ENCODE measurements around the gene EEF1B2. TPM values are rescaled to one million over a fixed set of nuclear protein-coding genes. Genes with fewer than 3 reads are reported as not detected.
"Not testable (repeated sequence)": the region's sequence is repeated elsewhere in the genome, so short reads cannot be mapped to it uniquely, and the experiment has no call there.

EEF1B2 gene
- total RNA-seq, 1 experiment from 2014 or later: 611 TPM

- TF ChIP-seq AR (CRISPR knock-in tag; IDR thresholded peaks at IDR 0.05): no peak
- no peak for TF ChIP-seq ZNF232 (CRISPR knock-in tag; IDR thresholded peaks at IDR 0.05)
- TF ChIP-seq CREB1 (CRISPR knock-in tag; IDR thresholded peaks at IDR 0.05): no peak
Measured at GRCh38 chr2:206202446-206202845, 42.8 kb downstream of the EEF1B2 start (continued).

GRCh38 chr2:206203331-206203730 is 43.6 kb downstream of the EEF1B2 start:
- H3K9me3 Mint-ChIP-seq: peaks cover 3% of the 10 kb centered on the region; the same call in 1 of the 2 replicates
- TF ChIP-seq SMAD3 (CRISPR knock-in tag; IDR thresholded peaks at IDR 0.05; ENCODE audit: borderline replicate concordance): no peak
- TF ChIP-seq ZNF121 (CRISPR knock-in tag; IDR thresholded peaks at IDR 0.05): no peak
- TF ChIP-seq ZNF425 (CRISPR knock-in tag; conservative IDR thresholded peaks at IDR 0.05): no peak
- no peak for TF ChIP-seq USF2 (CRISPR knock-in tag; IDR thresholded peaks at IDR 0.05)
- TF ChIP-seq JUN (CRISPR knock-in tag; IDR thresholded peaks at IDR 0.05): no peak
- no peak for TF ChIP-seq SP1 (CRISPR knock-in tag; conservative IDR thresholded peaks at IDR 0.05)
- TF ChIP-seq ZNF219 (CRISPR knock-in tag; IDR thresholded peaks at IDR 0.05; ENCODE audit: borderline replicate concordance): no peak
- no peak for TF ChIP-seq ZMAT4 (CRISPR knock-in tag; IDR thresholded peaks at IDR 0.05)
- no peak for TF ChIP-seq MXD4 (CRISPR knock-in tag; IDR thresholded peaks at IDR 0.05; ENCODE audit: borderline replicate concordance)
- no peak for DNase-seq (ENCODE audit: low spot score)
- no peaks in the 10 kb centered on the region for H3K36me3 Mint-ChIP-seq
- no peak overlapping the region for H3K27ac Mint-ChIP-seq
- peaks cover 16% of the 10 kb centered on the region for H3K4me1 Mint-ChIP-seq
- no peaks in the 10 kb centered on the region for H3K27me3 Mint-ChIP-seq (ENCODE audit: low read depth)
- CTCF ChIA-PET: interaction anchor here (1.0 to 1.5 kb wide), 2 partner anchors 9 to 26 kb away, joined by 3 to 8 read pairs; no protein-coding TSS in a partner anchor
- ATAC-seq: no peak
- no peak overlapping the region for H3K4me3 Mint-ChIP-seq
- POLR2A ChIA-PET: no interaction called here

- no peak for DNase-seq (ENCODE audit: low spot score)
- TF ChIP-seq USF1 (CRISPR knock-in tag; IDR thresholded peaks at IDR 0.05): no peak
- ChIA-PET POLR2A (no interaction called here), CTCF (interaction anchor here (1.0 kb wide), 1 partner anchor 10 kb away, joined by 3 read pairs; no protein-coding TSS in a partner anchor)
- peaks cover 3% of the 10 kb centered on the region; the same call in 1 of the 2 replicates for H3K9me3 Mint-ChIP-seq
- no peak for ATAC-seq
- H3K4me3 Mint-ChIP-seq: no peak overlapping the region
- no peaks in the 10 kb centered on the region for H3K27me3 Mint-ChIP-seq (ENCODE audit: low read depth)
- H3K36me3 Mint-ChIP-seq: no peaks in the 10 kb centered on the region
- H3K4me1 Mint-ChIP-seq: peaks cover 16% of the 10 kb centered on the region
- H3K27ac Mint-ChIP-seq: no peak overlapping the region
Measured at GRCh38 chr2:206204710-206205109, 45.0 kb downstream of the EEF1B2 start.

- peaks cover 20% of the 10 kb centered on the region for H3K4me1 Mint-ChIP-seq
- H3K4me3 Mint-ChIP-seq; H3K27ac Mint-ChIP-seq; ATAC-seq; H3K9me3 Mint-ChIP-seq; POLR2A ChIA-PET; H3K27me3 Mint-ChIP-seq (ENCODE audit: low read depth); DNase-seq (ENCODE audit: low spot score); CTCF ChIA-PET; H3K36me3 Mint-ChIP-seq: not testable (repeated sequence)
Measured at GRCh38 chr2:206207316-206207715, 47.6 kb downstream of the EEF1B2 start.

Data from WTC11 (cell line).